GDM1 (cell line): ENCODE data around the gene ANO6.
A peak's percentile ranks its signal among the peaks of the same experiment; 100 is the strongest.

ENCODE experiments used
- DNase-seq: peaks from one replicate; lab custom pipeline; 2025; lab: John Stamatoyannopoulos, UW

Gene ANO6

GRCh38 chr12:45407981-45408728 is 192.3 kb downstream of the ANO6 start:
- DNase-seq, result no peak

DNA sequence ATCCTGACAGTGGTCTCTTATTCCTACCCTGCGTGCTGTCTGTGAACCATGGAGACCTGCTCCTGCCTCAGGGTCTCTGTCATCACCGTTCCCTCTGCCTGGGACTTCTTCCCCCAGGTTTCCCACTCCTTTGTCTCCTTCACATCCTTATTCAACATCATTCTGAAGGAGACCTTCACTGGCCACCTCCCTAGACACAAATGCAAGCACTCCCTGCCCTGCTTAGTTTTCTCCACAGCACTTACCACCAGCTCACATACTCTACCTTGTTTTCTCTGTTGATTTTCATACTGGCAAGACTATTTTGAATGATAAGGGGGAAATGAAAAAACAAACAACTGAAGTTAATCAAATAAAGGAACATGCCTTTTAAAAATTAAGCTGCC is 192.8 kb downstream of the ANO6 start:
- no peak for DNase-seq

GRCh38 chr12:45409966-45410365 is 194.1 kb downstream of the ANO6 start:
- DNase-seq, result no peak

DNA sequence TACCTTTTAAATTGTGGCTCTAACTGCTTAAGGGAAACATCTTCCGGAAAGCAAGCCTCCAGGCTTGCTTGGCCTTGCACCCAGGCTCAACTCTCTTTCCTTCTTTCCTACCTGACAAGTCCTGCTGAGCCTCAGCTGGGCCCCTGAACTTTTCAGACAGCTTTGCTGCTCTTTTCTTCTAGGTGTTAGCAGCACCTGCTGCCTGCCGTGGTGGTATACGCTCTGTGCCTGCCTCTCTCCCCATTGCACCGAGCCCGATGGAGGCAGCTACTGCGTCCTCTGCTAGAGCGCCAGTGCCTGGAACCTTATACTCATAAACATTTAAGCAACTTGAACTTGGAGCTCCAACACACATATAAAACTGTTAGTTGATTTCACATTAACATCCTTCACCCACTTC is 195.7 kb downstream of the ANO6 start:
- no peak for DNase-seq

GRCh38 chr12:45415393-45415817 is 199.5 kb downstream of the ANO6 start:
- no peak for DNase-seq

GRCh38 chr12:45416126-45416525 is 200.2 kb downstream of the ANO6 start:
- DNase-seq, result no peak

GRCh38 chr12:45418520-45418919 is 202.6 kb downstream of the ANO6 start:
- DNase-seq, result no peak

DNA sequence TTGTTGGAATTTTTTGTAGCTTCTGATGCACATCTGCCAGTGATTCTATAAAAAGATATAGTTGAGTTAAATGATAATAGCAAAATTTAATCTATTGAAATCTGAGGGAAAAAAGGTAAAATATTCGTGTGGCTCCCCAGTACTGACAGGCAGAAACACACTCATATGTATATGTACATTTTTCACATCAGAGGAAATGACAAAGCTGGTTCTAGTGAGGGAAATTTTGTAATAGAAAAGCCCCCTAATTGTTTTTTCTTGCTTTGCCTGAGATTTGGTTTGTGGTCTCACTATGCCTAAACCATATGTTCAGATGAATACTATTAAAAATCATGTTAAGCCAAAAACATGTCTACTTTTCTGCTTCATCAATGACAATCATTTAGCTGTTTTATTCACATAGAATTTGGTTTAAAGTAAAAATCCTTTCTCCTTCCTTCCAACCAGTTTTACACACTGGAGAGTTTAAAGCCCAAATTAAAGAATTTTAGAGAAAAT is 203.5 kb downstream of the ANO6 start:
- DNase-seq, result no peak

DNA sequence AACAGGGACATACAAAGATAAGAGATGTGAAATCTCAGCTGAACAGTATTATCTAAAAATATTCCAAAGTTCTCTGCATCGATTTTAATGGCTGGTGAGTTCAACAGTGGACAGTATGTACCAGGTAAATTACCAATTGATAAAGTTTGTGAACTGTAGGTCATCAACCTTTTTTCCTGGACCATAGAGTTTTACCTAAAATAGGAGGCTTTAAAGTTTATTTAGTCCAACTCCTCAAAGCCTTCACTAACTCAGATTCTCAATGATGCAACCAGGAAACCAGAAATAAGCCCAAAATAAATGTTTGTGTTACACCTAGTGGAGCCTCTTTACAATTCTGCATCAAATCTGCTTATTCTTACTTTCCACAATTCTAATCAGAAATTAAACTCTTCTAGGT is 205.8 kb downstream of the ANO6 start:
- DNase-seq, result no peak

DNA sequence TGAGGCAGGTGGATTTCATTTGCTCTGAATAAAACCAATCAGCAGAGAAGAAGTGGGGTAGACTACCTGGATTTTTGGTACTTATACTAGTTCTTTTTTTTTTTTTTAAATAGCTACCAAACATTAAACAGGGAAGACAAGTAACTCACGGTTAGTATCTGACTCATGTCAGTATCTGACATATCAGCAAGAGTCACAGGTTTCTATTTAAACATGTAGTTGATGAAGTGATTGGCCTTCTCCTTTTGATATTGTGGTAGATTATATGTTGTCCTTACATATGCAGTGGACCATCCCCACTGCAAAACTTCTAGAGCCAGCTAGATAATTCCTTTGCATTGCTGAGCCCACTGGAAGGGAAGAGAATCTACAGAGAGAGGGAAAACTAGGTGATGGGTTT is 208.0 kb downstream of the ANO6 start:
- no peak for DNase-seq

GRCh38 chr12:45425426-45425825 is 209.5 kb downstream of the ANO6 start:
- DNase-seq, result no peak

DNA sequence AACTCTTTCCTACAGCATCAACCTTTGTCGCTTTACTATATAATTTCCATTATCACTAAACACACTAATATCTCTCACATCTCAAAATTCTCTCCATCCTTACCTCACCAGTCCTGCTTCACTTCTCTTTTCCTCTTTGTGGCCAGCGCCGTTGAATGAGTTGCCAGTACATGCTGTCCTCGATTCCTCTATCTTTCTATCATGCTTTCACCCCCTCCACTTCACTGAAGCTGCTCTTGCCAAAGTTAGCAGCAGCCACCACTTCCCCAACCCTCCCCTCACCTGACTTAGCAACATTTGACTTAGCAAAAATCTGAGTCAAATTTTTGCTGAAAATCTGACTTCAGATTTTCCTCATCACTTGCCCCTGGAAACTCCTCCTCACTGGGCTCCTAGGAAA is 210.4 kb downstream of the ANO6 start:
- no peak for DNase-seq

DNA sequence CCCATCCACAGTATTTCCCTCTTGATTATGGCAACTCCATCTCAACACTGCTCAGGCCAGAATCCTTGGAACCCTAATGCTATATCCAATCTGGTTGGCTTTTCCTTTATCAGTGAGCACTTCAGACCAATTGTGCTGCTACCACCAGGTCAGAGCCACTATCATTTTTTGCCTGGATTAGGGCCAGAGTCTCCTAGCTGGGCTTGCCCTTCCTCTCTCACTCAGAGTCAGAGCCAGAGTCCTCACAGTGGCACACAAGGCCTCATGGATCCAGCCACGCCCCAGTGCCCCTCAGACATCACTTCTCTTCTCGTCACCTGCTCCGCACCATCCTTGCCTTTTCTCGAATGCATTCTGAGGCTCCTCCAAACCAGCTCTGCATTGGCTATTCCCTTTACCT is 211.1 kb downstream of the ANO6 start:
- no peak for DNase-seq

DNA sequence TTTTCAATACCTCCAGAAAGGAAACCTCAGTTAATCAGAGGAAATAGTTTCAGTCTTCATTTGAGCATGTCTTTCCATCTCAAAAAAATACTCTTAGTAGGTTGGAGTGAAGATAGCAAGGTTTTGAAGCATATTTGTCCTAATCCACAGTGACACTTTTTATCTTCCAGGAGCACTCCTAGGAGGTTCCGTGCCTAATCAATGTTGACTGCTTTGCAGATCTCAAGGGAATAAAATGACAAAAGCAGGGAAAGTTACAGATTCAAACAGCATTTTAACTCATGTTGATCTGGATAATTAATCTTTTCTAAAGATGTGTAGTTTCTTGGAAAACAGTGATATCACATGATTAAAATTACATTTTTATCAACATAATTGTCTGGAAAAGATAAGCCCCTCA is 213.9 kb downstream of the ANO6 start:
- DNase-seq, result no peak

- no peak for DNase-seq
These were observed 215.2 kb downstream of the ANO6 start for GRCh38 chr12:45431126-45431525.

DNA sequence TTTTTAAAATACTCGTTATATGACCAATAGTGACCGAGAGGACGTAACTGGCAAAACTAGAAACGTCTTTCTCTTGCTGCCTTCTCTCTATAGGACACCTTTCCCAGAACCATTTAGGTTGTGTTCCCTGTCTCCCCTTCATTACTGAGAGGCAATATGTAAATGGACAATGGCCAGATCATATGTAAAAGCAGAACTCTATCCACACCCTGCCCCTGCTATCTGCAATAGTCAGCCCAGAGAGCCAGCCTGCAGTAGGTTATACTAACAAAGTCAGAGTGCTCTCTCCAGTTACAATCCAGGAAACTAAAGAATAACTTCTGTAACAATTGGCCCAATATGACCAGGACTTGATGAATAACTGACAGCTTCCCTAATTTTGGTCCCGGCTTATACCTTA is 216.8 kb downstream of the ANO6 start:
- DNase-seq, result no peak

DNA sequence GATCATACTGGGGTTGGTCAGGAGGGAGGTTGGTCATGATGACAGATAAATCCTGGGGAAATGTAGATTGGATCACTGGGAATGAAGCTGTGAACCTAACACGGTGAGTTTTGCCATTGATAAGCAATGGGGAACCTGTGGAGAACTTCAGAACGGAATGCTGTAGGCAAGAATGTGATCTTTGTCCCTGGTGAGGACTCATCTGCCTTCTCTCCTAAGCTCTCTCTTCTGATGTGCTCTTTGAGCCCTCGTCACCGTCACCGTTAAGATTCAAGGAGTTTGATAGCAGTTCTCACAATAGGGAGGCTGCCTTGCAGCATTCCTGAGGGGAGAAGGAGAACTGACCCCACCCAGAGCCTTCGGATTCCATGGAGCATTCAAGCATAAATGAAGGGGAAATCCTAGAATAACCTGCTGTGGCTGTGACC is 217.6 kb downstream of the ANO6 start:
- no peak for DNase-seq

- no peak for DNase-seq
These were observed 218.2 kb downstream of the ANO6 start for GRCh38 chr12:45434094-45434493.

GRCh38 chr12:45435945-45436710 is 220.2 kb downstream of the ANO6 start:
- DNase-seq, result peak; percentile 81

- DNase-seq, result no peak
These were observed 223.1 kb downstream of the ANO6 start for GRCh38 chr12:45439039-45439438.

DNA sequence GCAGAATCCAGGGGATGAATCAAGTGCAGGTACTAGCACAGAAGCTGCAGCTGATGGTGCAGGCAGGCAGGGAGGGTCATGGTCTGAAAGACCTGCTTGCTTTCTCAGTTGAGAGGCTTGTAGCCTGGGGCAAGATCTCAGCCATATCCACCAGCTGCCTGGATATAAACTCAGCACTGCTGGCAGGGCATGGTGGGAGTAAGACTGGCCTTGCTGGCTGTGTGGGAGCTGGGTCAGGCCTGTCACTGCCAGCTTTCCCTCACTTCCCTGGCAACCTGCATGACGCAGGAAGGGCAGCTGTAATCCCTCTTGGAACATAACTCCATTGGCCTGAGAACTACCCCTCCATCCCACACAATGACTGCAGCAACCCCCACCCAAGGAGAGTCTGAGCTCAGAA is 230.1 kb downstream of the ANO6 start:
- no peak for DNase-seq

DNA sequence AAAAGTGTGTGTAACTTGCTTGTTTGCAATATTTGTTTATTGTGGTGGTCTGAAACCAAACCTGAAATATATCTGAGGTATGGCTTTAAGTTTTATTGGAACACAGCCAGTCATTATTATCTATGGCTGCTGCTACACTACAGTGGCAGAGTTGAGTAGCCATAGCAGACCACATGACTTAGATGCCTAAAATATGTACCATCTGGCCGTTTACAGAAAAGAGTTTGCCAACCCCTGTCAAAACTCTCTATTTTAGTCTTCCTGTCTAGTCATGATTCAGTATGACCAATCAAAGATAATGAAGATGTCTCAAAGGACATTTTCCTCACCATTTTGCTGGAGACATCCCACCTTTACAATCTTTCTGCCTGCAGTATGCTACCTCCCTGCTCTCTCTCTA is 242.3 kb downstream of the ANO6 start:
- DNase-seq, result no peak
